ENCODE data around the gene CD81.

The CD81 gene

GRCh38 chr11:2361565-2361964, 15.5 kb upstream of the CD81 start:
- ATAC-seq, result no peak
- TF ChIP-seq CSDC2 (CRISPR knock-in tag; IDR thresholded peaks at IDR 0.05), result no peak
- no peak for TF ChIP-seq GLIS3 (CRISPR knock-in tag; IDR thresholded peaks at IDR 0.05)
- no peak for TF ChIP-seq TSHZ2 (CRISPR knock-in tag; IDR thresholded peaks at IDR 0.05)
- no peak for TF ChIP-seq POU6F1 (CRISPR knock-in tag; IDR thresholded peaks at IDR 0.05; ENCODE audit: borderline replicate concordance, low read depth)
- TF ChIP-seq ZNF70 (CRISPR knock-in tag; IDR thresholded peaks at IDR 0.05), result no peak
- no peak for TF ChIP-seq ZC3H10 (CRISPR knock-in tag; IDR thresholded peaks at IDR 0.05)
- TF ChIP-seq BACH2 (CRISPR knock-in tag; IDR thresholded peaks at IDR 0.05; ENCODE audit: borderline replicate concordance), result no peak
- TF ChIP-seq PATZ1 (CRISPR knock-in tag; IDR thresholded peaks at IDR 0.05; ENCODE audit: borderline replicate concordance), result no peak
- TF ChIP-seq PPARA (CRISPR knock-in tag; IDR thresholded peaks at IDR 0.05; ENCODE audit: borderline replicate concordance), result no peak
- no peak for TF ChIP-seq ARNTL (CRISPR knock-in tag; IDR thresholded peaks at IDR 0.05; ENCODE audit: borderline replicate concordance, low read depth)
- no peak for TF ChIP-seq TOX (CRISPR knock-in tag; IDR thresholded peaks at IDR 0.05; ENCODE audit: borderline replicate concordance)
- no peak for TF ChIP-seq CSRNP3 (CRISPR knock-in tag; IDR thresholded peaks at IDR 0.05)

GRCh38 chr11:2362414-2362813, 14.7 kb upstream of the CD81 start:
- TF ChIP-seq PPARA (CRISPR knock-in tag; IDR thresholded peaks at IDR 0.05; ENCODE audit: borderline replicate concordance) (no peak), POU6F1 (CRISPR knock-in tag; IDR thresholded peaks at IDR 0.05; ENCODE audit: borderline replicate concordance, low read depth) (no peak), RARB (CRISPR knock-in tag; IDR thresholded peaks at IDR 0.05) (no peak), ZNF8 (CRISPR knock-in tag; IDR thresholded peaks at IDR 0.05) (no peak), PATZ1 (CRISPR knock-in tag; IDR thresholded peaks at IDR 0.05; ENCODE audit: borderline replicate concordance) (no peak), CSDC2 (CRISPR knock-in tag; IDR thresholded peaks at IDR 0.05) (no peak), ESRRG (CRISPR knock-in tag; IDR thresholded peaks at IDR 0.05) (no peak)
- no peak for ATAC-seq

- ATAC-seq, result no peak
- no peak for TF ChIP-seq OSR1 (CRISPR knock-in tag; IDR thresholded peaks at IDR 0.05)
- no peak for TF ChIP-seq ZC3H10 (CRISPR knock-in tag; IDR thresholded peaks at IDR 0.05)
- TF ChIP-seq RARB (CRISPR knock-in tag; IDR thresholded peaks at IDR 0.05), result no peak
- no peak for TF ChIP-seq SNAI2 (CRISPR knock-in tag; IDR thresholded peaks at IDR 0.05)
- TF ChIP-seq PATZ1 (CRISPR knock-in tag; IDR thresholded peaks at IDR 0.05; ENCODE audit: borderline replicate concordance), result no peak
- TF ChIP-seq ISL1 (CRISPR knock-in tag; IDR thresholded peaks at IDR 0.05), result no peak
- TF ChIP-seq ZNF565 (CRISPR knock-in tag; conservative IDR thresholded peaks at IDR 0.05; ENCODE audit: low read depth), result no peak
- no peak for TF ChIP-seq CSRNP3 (CRISPR knock-in tag; IDR thresholded peaks at IDR 0.05)
- no peak for TF ChIP-seq PPARA (CRISPR knock-in tag; IDR thresholded peaks at IDR 0.05; ENCODE audit: borderline replicate concordance)
- TF ChIP-seq ZFP3 (CRISPR knock-in tag; IDR thresholded peaks at IDR 0.05), result no peak
- no peak for TF ChIP-seq CREB5 (CRISPR knock-in tag; IDR thresholded peaks at IDR 0.05; ENCODE audit: low read depth)
These were observed 14.0 kb upstream of the CD81 start for GRCh38 chr11:2363130-2363529.
